ENCODE data around the gene LAGE3.
A peak's percentile ranks its signal among the peaks of the same experiment; 100 is the strongest.

The LAGE3 gene

DNA sequence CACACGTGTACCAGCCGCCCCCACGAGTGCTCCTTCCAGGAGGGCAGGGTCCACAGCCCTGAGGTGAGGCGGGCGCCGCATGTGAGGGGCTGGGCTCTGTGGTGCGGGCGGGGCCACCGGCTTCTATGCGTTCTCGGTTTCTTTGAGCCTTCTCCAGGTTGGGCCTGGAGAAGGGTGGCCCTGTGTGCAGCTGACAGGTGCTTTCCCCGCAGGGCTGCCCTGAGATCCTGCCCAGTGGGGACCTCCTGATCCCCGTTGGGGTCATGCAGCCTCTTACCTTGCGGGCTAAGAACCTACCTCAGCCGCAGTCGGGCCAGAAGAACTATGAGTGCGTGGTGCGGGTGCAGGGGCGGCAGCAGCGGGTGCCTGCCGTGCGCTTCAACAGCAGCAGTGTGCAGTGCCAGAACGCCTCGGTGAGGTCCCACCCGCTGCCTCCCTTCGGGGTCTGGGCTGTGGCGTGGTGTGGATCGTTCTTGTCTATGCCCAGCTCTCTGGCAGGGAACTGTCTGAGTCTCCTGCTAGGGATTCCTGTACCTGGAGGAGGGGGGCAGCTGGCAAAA, 14.2 kb downstream of the LAGE3 start:
- no peak overlapping the region for H3K4me3 Mint-ChIP-seq
- peaks cover 12% of the 10 kb centered on the region for H3K9me3 Mint-ChIP-seq
- no peaks in the 10 kb centered on the region for H3K27me3 Mint-ChIP-seq (ENCODE audit: low read depth)
- no peak for TF ChIP-seq CTCF (IDR thresholded peaks at IDR 0.05; ENCODE audit: unreplicated experiment in 3 of 3)
- no peaks in the 10 kb centered on the region for H3K4me1 Mint-ChIP-seq
- H3K36me3 Mint-ChIP-seq (ENCODE audit: low read depth), result peaks cover 17% of the 10 kb centered on the region
- no peak overlapping the region for H3K27ac Mint-ChIP-seq

DNA sequence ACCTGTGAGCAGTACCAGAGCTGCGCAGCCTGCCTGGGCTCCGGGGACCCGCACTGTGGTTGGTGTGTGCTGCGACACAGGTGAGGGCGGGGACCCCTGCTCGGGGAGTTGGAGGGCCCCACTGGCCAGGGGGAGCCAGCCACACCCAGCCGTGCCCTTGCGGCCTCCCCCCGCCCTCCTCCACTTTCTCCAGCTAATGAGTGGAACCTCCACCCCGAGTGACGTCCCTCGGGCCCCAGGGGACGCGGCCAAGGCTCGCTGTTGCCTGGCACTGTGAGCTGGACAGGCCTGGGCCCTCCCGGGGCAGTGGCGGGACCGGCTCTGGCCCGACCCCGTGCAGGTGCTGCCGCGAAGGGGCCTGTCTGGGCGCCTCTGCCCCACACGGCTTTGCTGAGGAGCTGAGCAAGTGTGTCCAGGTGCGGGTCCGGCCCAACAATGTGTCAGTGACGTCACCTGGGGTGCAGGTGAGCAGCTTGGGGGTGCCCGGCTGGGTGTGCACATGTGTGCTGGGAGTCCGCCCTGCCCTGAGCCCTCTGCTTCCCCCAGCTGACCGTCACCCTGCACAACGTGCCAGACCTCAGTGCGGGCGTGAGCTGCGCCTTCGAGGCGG, 15.4 kb downstream of the LAGE3 start:
- Mint-ChIP-seq H3K36me3 (ENCODE audit: low read depth) (peaks cover 17% of the 10 kb centered on the region), H3K4me1 (no peaks in the 10 kb centered on the region), H3K4me3 (no peak overlapping the region), H3K27me3 (ENCODE audit: low read depth) (no peaks in the 10 kb centered on the region), H3K9me3 (peaks cover 12% of the 10 kb centered on the region), H3K27ac (no peak overlapping the region)
- TF ChIP-seq CTCF (IDR thresholded peaks at IDR 0.05; ENCODE audit: unreplicated experiment in 3 of 3), result no peak

DNA sequence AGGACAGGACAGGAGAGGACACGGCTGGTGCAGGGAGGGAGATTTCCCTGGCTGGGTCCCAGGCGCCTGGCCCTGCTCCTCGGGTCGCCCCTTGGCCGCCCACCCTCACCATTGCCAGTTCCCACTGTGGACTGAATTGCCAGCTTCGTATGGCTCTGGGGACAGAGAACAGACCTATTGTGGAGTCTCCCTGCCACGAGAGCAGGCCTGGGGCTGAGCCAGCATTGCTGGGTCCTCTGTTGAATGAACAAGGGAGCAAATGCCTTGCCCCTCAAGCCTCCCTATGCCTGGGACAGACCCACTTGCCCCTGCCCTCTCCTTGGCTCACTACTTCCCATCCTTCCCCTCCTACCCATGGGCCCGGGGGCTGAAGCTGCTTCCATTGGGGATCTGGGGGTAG, 16.7 kb downstream of the LAGE3 start:
- Mint-ChIP-seq H3K9me3 (peaks cover 13% of the 10 kb centered on the region), H3K27ac (no peak overlapping the region), H3K27me3 (ENCODE audit: low read depth) (no peaks in the 10 kb centered on the region), H3K36me3 (ENCODE audit: low read depth) (peaks cover 18% of the 10 kb centered on the region), H3K4me3 (peak overlapping the region in 1 of 3 experiments; percentile 56), H3K4me1 (peaks cover 2% of the 10 kb centered on the region)
- TF ChIP-seq CTCF (IDR thresholded peaks at IDR 0.05; ENCODE audit: unreplicated experiment in 3 of 3), result no peak

DNA sequence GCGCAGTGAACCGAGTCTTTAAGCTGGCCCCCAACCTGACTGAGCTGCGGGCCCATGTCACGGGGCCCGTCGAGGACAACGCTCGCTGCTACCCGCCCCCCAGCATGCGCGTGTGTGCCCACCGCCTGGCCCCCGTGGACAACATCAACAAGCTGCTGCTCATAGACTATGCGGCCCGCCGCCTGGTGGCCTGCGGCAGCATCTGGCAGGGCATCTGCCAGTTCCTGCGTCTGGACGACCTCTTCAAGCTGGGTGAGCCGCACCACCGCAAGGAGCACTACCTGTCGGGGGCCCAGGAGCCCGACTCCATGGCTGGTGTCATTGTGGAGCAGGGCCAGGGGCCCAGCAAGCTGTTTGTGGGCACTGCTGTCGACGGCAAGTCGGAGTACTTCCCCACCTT, 18.8 kb downstream of the LAGE3 start:
- no peak for TF ChIP-seq CTCF (IDR thresholded peaks at IDR 0.05; ENCODE audit: unreplicated experiment in 3 of 3)
- Mint-ChIP-seq H3K9me3 (peaks cover 17% of the 10 kb centered on the region), H3K4me1 (peaks cover 5% of the 10 kb centered on the region), H3K27ac (peak overlapping the region in 1 of 3 experiments; percentile 54), H3K4me3 (peak overlapping the region; percentile 86 to 95 (median 91)), H3K36me3 (ENCODE audit: low read depth) (peaks cover 20% of the 10 kb centered on the region), H3K27me3 (ENCODE audit: low read depth) (no peaks in the 10 kb centered on the region)

GRCh38 chrX:154459832-154460231, 19.2 kb downstream of the LAGE3 start:
- peaks cover 17% of the 10 kb centered on the region for H3K9me3 Mint-ChIP-seq
- peak overlapping the region in 1 of 3 experiments; percentile 54 for H3K27ac Mint-ChIP-seq
- H3K4me3 Mint-ChIP-seq, result peak overlapping the region; percentile 86 to 95 (median 91)
- H3K36me3 Mint-ChIP-seq (ENCODE audit: low read depth), result peaks cover 17% of the 10 kb centered on the region
- no peaks in the 10 kb centered on the region for H3K27me3 Mint-ChIP-seq (ENCODE audit: low read depth)
- H3K4me1 Mint-ChIP-seq, result peaks cover 5% of the 10 kb centered on the region
- no peak for TF ChIP-seq CTCF (IDR thresholded peaks at IDR 0.05; ENCODE audit: unreplicated experiment in 3 of 3)
